HepG2 (cell line): Measurements from ENCODE around the gene PIEZO1. TPM values are rescaled to one million over a fixed set of nuclear protein-coding genes. Genes with fewer than 3 reads are reported as not detected.

Experiments
- ATF7-NPFF ChIP-seq: sonication (generic); formaldehyde crosslinking; IDR thresholded peaks from 2 replicates; pipeline ENCODE4 v1.8.1; 2023; ENCODE audit warnings: mild to moderate bottlenecking, low read depth, missing genetic modification reagents, moderate library complexity
- BCL6 ChIP-seq: IDR thresholded peaks from 2 replicates; pipeline ENCODE4 v1.6.1; 2016; ENCODE audit warnings: missing genetic modification reagents, missing compliant biosample characterization
- NFE2L1 ChIP-seq: sonication (generic); formaldehyde crosslinking; IDR thresholded peaks from 2 replicates; pipeline ENCODE4 v1.4.0; 2020; ENCODE audit warnings: missing genetic modification reagents, mild to moderate bottlenecking, borderline replicate concordance
- PAXIP1 ChIP-seq: sonication (generic); formaldehyde crosslinking; conservative IDR thresholded peaks from 2 replicates; pipeline ENCODE4 v1.4.0; 2020; ENCODE audit warnings: mild to moderate bottlenecking, missing genetic modification reagents, moderate library complexity
- TBX3 ChIP-seq: fragments of 450-650 bp; IDR thresholded peaks from 2 replicates; pipeline ENCODE4 v1.6.1; 2017; ENCODE audit warnings: antibody characterized with exemption, mild to moderate bottlenecking, inconsistent platforms, borderline replicate concordance
- ZBTB40 ChIP-seq, 2 experiments: fragments of 450-650 bp in 1 of 2; sonication (generic) in 1 of 2; formaldehyde crosslinking in 1 of 2; IDR thresholded peaks; 2 replicates each; pipeline versions ENCODE4 v1.6.1 to v1.8.0; 2016 to 2022; ENCODE audit warnings: antibody characterized with exemption in 1 of 2, mild to moderate bottlenecking in 1 of 2, missing genetic modification reagents in 1 of 2
- polyA plus RNA-seq, 8 experiments: library from polyadenylated mRNA; depleted of rRNA in 3 of 8; stranded (reverse) in 7 of 8; unstranded in 1 of 8; fragments of >200 nt; fragmentation: Illumina TruSeq in 4 of 8; extraction: Trizol in 4 of 8; gene quantifications; 2 replicates each; pipeline versions ENCODE4 v1.2.1 to v1.2.3, GENCODE V29; 2011 to 2016; ENCODE audit warnings: low read depth in 4 of 8, missing spikeins in 1 of 8, mixed read lengths in 1 of 8; ENCODE audit not compliant: insufficient read depth in 1 of 8
- total RNA-seq, 5 experiments: library from RNA; depleted of rRNA; stranded (reverse); fragments of >200 nt; fragmentation: Illumina TruSeq; extraction: Trizol; gene quantifications; 2 replicates each; pipeline ENCODE4 v1.2.3, GENCODE V29; 2016; ENCODE audit warnings: low read depth in 1 of 5
- TF ChIP-seq, protein P1 (sequence below): sonication (generic); formaldehyde crosslinking; IDR thresholded peaks from 2 replicates; pipeline ENCODE4 v1.5.0; 2020; ENCODE audit warnings: mild to moderate bottlenecking, missing genetic modification reagents
- TF ChIP-seq, protein P2 (sequence below): sonication (generic); formaldehyde crosslinking; IDR thresholded peaks from 2 replicates; pipeline ENCODE4 v1.4.0; 2020; ENCODE audit warnings: missing genetic modification reagents

Gene PIEZO1
- total and polyA plus RNA-seq, 2 of the 13 experiments (the other 11 are each of a cell fraction or from before 2014, with no cell fraction given), result 67.9 to 85.0 TPM

DNA sequence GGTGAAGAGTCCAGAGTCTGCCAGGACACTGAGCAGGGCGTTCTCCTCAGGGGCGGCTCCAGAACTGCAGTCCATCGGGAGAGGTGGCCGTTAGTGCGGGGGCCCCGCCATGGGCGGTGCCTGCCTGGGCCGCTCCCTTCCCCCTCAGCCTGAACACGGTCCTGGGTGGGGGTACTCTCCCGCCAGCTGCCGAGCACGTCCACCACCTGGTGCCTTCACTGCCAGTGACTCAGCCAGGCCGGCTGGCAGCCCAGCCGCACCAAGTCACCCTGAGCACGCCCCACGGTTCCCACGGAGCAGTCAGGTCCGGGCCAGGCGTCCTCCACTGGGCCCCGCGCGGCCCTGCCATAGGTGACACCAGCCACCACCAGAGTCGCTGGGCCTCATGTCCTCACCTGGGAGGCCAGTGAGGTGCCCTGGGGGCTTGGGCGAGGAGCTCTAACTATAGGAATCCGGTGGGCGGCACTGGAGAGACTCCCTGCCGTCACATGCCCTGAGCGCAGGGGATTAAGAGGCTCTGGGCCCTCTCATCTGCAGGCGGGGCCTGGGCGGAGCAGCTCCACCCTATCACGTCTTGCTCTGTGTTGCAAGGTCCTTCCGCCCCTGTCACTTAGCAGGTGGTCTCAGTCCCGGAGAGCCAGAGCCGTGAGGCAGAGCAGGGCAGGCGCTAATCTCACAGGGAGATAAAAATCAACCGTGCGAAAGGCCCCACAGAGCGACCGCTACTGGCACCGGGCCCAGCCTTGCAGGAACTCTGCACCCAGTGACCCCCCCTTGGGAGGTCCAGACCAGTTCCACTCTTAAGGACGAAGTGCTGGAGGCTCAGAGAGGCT lies 14.3 kb downstream of the PIEZO1 start (continued):
- TF ChIP-seq, protein P1, sequence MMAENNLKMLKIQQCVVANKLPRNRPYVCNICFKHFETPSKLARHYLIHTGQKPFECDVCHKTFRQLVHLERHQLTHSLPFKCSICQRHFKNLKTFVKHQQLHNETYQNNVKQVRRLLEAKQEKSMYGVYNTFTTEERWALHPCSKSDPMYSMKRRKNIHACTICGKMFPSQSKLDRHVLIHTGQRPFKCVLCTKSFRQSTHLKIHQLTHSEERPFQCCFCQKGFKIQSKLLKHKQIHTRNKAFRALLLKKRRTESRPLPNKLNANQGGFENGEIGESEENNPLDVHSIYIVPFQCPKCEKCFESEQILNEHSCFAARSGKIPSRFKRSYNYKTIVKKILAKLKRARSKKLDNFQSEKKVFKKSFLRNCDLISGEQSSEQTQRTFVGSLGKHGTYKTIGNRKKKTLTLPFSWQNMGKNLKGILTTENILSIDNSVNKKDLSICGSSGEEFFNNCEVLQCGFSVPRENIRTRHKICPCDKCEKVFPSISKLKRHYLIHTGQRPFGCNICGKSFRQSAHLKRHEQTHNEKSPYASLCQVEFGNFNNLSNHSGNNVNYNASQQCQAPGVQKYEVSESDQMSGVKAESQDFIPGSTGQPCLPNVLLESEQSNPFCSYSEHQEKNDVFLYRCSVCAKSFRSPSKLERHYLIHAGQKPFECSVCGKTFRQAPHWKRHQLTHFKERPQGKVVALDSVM (CRISPR knock-in tag), result peak; percentile 51; the same call in 1 of the 2 replicates
- TF ChIP-seq ATF7-NPFF (CRISPR knock-in tag) (no peak), TBX3 (peak; percentile 15; the same call in 1 of the 2 replicates), BCL6 (0 out of 2 replicates have a peak, but pooled peaks have one; percentile 37), NFE2L1 (CRISPR knock-in tag) (0 out of 2 replicates have a peak, but pooled peaks have one; percentile 18), ZBTB40 (IDR thresholded peaks at IDR 0.05) (no peak), ZBTB40 (CRISPR knock-in tag; IDR thresholded peaks at IDR 0.05) (0 out of 2 replicates have a peak, but pooled peaks have one; percentile 66), PAXIP1 (0 out of 2 replicates have a peak, but pooled peaks have one; percentile 28)
- TF ChIP-seq, protein P2, sequence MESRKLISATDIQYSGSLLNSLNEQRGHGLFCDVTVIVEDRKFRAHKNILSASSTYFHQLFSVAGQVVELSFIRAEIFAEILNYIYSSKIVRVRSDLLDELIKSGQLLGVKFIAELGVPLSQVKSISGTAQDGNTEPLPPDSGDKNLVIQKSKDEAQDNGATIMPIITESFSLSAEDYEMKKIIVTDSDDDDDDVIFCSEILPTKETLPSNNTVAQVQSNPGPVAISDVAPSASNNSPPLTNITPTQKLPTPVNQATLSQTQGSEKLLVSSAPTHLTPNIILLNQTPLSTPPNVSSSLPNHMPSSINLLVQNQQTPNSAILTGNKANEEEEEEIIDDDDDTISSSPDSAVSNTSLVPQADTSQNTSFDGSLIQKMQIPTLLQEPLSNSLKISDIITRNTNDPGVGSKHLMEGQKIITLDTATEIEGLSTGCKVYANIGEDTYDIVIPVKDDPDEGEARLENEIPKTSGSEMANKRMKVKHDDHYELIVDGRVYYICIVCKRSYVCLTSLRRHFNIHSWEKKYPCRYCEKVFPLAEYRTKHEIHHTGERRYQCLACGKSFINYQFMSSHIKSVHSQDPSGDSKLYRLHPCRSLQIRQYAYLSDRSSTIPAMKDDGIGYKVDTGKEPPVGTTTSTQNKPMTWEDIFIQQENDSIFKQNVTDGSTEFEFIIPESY (CRISPR knock-in tag), result peak; percentile 61; the same call in 1 of the 2 replicates
